SK-MEL-5 (cell line): ENCODE measurements around the gene HECA. TPM values are rescaled to one million over a fixed set of nuclear protein-coding genes. Genes with fewer than 3 reads are reported as not detected.
"Not testable (repeated sequence)": the region's sequence is repeated elsewhere in the genome, so short reads cannot be mapped to it uniquely, and the experiment has no call there.

ENCODE experiments used
- DNase-seq: peaks from one replicate; pipeline ENCODE4 v3.0.0-alpha.2; 2016; ENCODE audit warnings: low read depth, low spot score
- in situ Hi-C: cut with HindIII; loops from 2 replicates; pipeline ENCODE4 v1.10.0; 2016; ENCODE audit warnings: low sequenced_read_pairs, high pct_unique_total_duplicates, low pct_unique_long_range_greater_than_20kb
- total RNA-seq: library from RNA; depleted of rRNA; stranded (reverse); fragments of >200 nt; shearing (Covaris generic); gene quantifications from 2 replicates; pipeline ENCODE4 v1.2.3, GENCODE V29; 2014

The HECA gene
- total RNA-seq, 1 experiment from 2014 or later = 5.9 TPM

DNA sequence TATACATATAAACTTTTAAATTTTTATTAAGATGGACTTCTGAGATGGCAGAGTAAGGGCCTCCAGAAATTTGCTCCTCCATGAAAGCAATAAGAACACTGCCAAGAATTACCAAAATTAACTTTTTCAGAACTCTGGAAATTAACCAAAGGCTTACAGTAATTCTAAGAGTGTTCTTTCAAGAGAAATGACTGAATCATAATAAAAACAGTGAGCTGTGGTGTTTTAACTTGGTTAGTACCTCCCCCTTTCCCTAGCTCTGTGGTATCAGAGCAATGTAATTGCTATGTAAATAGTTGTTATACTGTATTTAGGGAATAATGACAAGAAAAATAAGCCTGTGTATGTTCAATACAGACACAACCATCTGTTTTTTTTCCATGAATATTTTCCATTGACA is 19.0 kb downstream of the HECA start:
- DNase-seq = no peak
- in situ Hi-C loops = no loop called here

DNA sequence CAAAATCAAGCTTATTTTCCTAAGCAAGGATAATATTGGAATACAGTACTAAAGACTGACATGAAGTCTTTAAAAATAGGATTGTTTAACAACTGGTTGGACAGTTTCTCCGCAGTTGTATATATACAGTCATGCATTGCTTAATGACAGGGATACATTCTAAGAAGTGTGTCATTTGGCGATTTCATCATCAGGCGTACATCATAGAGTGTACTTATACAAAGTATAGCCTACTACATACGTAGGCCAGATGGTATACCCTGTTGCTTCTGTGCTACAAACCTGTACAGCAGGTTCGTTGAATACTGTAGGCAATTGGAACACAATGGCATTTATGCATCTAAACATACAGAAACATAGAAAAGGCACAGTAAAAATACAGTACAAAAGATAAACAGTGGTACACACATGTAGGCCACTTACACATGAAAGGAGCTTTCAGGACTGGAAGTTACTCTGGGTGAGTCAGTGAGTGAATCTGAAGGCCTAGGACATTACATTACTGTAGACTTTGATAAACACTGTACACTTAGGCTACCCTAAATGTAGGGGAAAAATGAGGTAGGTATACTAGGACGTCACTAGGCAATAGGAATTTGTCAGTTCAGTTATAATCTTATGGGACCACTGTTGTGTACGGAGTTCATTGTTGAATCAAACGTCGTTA is 20.1 kb downstream of the HECA start:
- DNase-seq = no peak
- in situ Hi-C loops = no loop called here

DNA sequence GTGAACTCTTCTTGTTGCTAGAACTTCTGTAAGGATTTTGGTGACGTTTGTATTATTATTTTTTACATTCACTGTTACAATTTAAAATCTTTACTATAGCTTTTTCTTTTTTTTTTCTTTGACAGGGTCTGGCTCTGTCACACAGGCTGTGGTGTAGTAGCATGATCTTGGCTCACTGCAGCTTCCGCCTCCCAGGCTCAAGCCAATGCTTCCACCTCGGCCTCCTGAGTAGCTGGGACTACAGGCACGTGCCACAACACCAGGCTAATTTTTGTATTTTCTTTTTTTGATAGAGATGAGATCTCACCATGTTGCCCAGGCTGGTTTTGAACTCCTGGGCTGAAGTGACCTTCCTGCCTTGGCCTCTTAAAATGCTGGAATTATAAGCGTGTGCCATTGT is 21.2 kb downstream of the HECA start:
- in situ Hi-C loops = no loop called here
- no peak for DNase-seq

DNA sequence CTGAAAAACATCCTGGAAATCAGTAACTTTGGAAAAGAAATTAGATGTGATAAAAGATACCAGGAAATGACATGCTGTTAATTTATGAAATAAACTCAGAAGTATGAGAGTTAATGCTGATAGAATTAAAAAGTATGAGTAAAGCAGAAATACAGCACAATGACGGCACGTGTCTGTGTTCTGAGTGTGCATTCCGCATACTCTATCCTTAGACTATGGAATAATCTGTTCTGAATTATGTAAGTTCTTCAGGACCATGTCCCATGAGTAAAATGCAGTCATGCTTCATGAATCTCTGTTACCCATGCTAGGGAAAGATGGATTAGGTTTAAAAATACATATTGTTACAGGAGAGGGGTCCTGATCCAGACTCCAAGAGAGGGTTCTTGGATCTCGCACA is 21.7 kb downstream of the HECA start:
- no peak for DNase-seq
- in situ Hi-C loops = no loop called here

DNA sequence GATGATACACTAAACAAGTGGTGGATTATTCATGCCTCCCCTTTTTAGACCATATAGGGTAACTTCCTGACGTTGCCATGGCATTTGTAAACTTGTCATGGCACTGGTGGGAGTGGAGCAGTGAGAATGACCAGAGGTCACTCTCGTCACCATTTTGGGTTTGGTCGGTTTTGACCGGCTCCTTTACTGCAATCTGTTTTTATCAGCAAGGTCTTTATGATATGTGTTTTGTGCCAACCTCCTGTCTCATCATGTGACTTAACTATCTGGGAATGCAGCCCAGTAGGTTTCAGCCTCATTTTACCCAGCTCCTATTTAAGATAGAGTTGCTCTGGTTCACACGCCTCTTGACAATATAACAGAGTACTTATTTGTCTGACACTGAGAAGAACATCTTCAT is 22.2 kb downstream of the HECA start:
- DNase-seq, in situ Hi-C loops: not testable (repeated sequence)

DNA sequence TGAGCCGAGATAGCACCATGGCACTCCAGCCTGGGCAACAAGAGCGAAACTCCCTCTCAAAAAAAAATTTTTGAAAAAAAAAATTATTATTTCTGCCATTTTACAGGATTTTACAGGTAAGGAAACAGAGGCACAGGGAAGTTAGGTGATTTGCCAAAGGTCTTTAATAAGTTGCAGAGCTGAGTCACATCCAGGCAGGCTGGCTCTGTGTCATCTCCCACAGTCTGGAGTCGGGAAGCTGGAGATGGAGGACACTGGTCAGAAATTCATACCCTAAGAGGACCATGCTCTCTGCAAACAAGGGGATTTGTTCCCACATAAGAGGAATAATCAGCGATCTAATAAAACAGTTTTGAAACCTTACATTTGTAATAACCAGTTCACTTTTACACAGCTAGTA is 24.1 kb downstream of the HECA start:
- in situ Hi-C loops = no loop called here
- DNase-seq = no peak

DNA sequence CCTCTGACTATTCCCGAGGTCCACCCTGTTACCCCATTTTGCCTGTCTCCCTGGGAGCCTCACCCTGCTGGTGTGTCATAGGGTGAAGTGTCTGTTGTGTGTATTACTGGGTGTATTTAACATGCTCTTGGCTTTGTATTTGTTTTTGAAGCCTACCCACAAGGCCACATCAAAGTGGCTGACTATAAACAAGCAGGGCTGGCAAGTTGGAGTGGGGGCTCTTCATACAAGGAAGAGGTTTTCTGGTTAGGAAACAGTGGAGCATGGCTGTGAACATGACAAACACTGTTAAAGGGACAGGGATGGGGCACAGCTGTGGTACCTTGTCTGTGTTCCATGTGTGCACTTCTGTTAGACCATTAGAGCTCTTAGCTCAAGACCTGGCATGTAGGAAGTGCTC is 26.3 kb downstream of the HECA start:
- no peak for DNase-seq
- in situ Hi-C loops = no loop called here

DNA sequence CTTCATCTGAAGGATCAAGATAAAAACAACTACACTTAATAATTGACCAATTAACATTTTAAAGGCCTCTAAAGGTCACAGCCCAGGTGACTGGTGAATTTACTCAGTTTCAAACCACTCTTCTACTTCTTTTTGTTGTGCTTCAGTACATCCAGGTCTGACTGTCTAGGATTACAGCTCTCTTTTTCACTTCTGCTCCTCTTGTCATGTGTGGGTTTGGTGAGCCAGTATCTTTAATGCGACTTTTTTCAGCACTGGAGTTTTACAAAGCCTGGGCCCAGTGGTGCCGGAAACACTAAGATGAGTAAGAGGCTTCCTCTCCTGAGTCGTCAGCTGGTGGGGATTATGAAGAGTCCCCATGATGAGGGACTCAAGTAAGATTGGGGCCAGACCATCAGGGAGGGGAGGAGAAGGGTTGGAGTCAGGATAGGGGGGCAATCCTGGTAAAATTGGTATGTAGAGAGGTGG is 27.0 kb downstream of the HECA start:
- DNase-seq = no peak
- in situ Hi-C loops = no loop called here

DNA sequence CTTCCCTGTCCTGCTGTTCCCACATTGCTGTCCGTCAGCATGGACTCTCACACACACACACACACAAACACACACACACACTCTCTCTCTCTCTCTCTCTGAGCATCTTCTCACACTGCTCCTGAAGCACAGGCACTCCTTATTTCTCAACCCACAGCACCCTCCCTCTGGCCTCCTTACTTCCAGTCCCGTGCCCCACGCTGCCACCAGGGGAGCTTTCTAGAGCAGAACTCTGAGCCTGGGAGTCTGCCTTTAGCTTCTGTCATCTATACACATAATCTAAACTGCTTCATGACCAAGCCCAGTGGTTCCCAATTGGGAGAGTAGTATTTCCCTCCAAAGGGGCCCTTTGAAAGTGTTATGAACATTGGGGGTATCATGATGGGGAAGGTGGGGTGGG is 29.1 kb downstream of the HECA start:
- peak; percentile 20 for DNase-seq
- in situ Hi-C loops = no loop called here

DNA sequence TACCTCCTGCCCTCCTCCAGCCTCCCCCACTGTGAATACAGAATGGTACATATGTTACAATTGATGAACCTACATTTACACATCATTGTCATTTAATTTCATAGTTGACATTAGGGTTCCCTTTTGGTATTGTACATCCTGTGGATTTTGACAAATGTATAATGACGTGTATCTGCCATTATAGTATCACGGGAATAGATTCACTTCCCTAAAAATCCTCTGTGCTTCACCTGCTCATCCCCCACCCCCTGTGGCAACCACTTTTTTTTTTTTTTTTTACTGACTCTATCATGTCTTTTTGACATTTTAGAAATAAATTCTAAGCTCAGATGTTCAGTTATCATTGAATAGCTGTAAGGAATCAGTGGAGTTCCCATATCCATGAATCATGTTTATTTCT is 30.4 kb downstream of the HECA start:
- no peak for DNase-seq
- in situ Hi-C loops = no loop called here

DNA sequence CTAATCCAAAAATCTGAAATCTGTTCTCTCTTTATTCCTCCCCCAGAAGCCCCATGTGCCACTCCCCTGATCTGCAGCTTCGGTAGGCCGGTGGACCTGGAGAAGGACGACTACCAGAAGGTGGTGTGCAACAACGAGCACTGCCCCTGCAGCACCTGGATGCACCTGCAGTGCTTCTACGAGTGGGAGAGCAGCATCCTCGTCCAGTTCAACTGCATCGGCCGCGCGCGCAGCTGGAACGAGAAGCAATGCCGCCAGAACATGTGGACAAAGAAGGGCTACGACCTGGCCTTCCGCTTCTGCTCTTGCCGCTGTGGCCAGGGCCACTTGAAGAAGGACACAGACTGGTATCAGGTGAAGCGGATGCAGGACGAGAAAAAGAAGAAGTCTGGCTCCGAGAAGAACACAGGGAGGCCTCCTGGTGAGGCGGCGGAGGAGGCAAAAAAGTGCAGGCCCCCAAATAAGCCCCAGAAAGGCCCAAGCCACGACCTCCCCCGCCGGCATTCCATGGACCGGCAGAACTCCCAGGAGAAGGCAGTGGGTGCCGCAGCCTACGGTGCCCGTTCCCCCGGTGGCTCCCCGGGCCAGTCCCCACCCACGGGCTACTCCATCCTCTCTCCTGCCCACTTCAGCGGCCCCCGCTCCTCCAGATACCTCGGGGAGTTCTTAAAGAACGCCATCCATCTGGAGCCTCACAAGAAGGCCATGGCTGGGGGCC is 31.5 kb downstream of the HECA start:
- DNase-seq = no peak
- in situ Hi-C loops = no loop called here

DNA sequence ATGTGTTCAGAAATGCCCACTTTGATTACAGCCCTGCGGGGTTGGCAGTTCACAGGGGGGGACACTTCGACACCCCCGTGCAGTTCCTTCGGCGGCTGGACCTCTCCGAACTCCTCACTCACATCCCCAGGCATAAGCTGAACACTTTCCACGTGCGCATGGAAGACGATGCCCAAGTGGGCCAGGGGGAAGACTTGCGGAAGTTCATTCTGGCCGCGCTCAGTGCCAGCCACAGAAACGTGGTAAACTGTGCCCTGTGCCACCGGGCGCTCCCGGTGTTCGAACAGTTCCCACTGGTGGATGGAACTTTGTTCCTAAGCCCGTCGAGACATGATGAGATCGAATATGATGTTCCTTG is 32.1 kb downstream of the HECA start:
- DNase-seq = no peak
- in situ Hi-C loops = no loop called here

DNA sequence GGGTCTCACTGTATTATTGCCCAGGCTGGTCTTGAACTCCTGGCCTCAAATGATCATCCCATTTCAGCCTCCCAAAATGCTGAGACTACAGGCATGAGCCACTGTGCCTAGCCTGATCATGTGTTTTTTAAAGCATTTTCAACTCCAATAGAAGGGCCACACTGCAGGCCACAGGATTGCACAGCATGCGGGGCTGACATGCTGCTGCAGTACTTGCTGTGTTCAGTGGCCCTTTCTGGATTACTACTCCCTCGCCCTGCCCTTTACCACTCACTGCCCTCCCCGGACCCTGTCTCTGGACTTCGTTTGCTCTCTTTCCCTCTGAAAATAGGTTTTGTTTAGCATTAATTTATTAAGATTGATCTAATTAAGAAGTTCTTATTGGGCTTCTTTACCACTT is 37.3 kb downstream of the HECA start:
- in situ Hi-C loops = no loop called here

DNA sequence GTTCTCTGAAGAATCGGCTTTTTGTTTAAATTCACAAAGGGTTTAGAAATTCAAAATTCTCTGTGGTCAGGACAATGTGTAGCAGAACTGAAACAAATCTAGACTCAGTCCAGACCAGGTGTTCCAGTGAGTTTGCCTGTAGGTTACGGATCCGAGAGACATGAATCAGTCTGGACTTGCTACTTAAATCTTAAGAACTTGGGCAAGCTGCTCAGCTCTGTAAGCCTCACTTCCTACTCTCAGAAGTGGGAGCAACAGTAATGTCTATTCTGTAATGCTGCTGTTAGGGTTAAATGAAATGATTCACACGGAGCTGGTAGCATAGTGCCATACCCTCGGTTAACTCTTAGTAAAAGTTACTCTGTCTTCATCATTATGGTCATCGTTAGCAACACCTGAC is 37.7 kb downstream of the HECA start:
- no peak for DNase-seq
- in situ Hi-C loops = no loop called here

More for the DNA sequence above, 37.3 kb downstream of the HECA start:
- DNase-seq = no peak

DNA sequence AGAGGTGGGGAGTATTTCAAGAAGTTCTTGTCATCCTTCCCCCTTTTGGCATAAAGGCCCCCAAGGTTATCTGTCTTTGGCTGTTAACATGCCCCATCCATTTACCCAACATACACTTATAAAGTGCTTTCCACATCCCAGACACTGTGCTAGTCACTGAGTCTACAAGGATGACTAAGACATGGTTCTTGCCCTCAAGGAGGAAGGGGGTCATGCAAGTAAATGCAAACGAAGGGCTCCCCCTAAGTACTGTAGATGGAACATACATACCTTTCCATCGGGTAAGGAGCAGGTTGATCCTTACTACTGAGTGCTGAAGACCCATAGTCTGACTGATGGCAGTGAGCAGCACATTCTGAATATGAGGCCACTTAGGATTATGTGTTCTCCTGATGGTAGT is 38.3 kb downstream of the HECA start:
- no peak for DNase-seq
- in situ Hi-C loops = no loop called here

DNA sequence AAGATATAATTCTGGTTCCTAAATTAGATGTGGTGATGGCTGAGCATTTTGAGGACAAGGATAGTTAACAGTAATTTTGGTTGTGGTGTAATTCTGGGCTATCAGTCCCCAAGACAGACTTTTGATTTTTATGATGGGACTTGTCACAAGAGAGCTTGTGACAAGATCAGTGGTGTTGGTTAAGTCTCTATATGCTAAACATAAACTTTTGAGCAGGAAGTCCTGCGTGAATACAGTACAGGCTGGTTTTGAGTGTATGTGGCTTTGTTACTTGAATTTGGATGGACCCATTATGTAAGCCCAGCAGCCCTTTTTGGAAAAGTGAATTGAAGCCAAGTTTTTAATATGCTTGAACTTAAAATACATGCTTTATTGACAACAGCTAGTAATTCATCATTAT is 38.9 kb downstream of the HECA start:
- no peak for DNase-seq
- in situ Hi-C loops = no loop called here

DNA sequence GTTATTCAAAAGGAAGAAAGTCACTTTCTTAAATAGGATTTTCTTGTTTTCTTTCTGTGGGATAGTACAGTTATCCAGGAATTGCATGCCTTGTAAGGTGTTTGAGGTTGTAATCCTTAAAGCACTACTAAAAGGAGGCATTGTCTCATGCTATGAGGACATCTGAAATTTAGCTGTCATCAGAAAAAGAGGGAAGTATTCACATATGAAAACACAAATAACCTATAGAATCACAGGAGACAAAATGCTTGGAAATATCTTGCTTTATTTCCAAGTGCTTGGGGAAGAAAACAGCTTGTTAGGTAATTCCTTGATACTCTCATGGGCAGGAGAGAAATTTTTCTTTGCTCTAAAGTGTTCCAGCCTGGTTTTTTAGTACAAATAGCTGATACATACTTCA is 40.1 kb downstream of the HECA start:
- DNase-seq = no peak
- in situ Hi-C loops = no loop called here

DNA sequence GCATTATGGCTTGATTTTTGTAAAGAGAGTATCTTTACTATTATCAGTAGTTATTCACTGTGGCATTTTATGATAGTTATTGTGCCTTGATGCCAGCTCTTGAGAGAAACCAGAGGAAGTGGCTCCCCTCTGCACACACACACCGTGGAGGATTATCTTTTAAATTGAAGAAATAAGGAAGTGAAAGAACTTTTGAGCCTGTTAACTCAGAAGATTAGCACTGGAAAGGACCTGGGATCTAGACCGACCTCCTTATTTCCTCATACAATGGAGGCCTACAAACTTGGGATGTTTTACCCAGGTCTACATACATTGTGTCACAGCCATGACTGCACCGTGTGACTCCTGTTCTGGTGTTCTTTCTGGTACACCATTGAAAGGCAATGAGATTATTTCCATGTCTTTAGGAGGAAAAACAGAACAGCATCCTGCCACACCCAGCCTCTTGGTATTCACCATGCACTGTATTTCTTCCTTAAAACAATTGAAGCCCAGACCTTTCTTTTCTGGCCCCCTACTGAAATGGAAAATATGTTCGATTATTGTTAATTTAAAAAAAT is 40.6 kb downstream of the HECA start:
- in situ Hi-C loops = no loop called here
- DNase-seq = no peak

DNA sequence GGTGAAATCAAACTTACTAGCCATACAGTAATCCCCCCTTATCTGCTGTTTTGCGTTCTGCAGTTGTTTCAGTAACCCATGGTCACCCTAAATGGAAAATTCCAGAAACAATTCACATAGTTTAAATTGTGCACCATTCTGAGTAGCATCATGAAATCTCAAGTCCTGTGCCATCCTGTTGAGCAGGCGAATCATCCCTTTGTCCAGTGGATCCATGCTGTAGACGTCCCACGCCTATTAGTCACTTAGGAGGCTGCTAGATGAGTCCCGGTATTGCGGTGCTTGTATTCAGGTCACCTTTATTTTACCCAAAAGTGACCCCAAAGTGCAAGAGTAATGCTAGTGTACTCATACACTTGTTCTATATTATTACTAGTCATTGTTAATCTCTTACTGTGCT is 46.4 kb downstream of the HECA start:
- in situ Hi-C loops = no loop called here
- DNase-seq = no peak
